Caco-2 (cell line): ENCODE measurements around the gene ZNF773. TPM values are rescaled to one million over a fixed set of nuclear protein-coding genes. Genes with fewer than 3 reads are reported as not detected.
A peak's percentile ranks its signal among the peaks of the same experiment; 100 is the strongest.

ENCODE experiments used
- BruUV-seq: library from RNA; stranded (reverse); fragments of 400-500 nt; replicated peaks from 2 replicates; lab custom pipeline; 2021; lab: Mats Ljungman, UMichigan
- CTCF ChIA-PET: fragments of 300-600 bp; sonication (Branson Sonifier 250); formaldehyde crosslinking; loops from one replicate; lab custom pipeline; 2022; ENCODE audit warnings: antibody characterized with exemption; lab: Charles Lee
- POLR2A ChIA-PET: fragments of 300-600 bp; sonication (Branson Sonifier 250); formaldehyde crosslinking; loops from one replicate; lab custom pipeline; 2022; ENCODE audit warnings: antibody characterized with exemption; lab: Charles Lee
- DNase-seq, 2 experiments: peaks; one replicate each; pipeline versions ENCODE4 v3.0.0 to v3.0.0-alpha.2; 2020 to 2022
- H3K27me3 ChIP-seq: replicated peaks from 2 replicates; pipeline ENCODE4 v1.6.0; 2011; ENCODE audit warnings: low read length; ENCODE audit not compliant: control insufficient read depth, insufficient read depth
- H3K36me3 ChIP-seq: 2 replicates; pipeline ENCODE4 v1.5.1; 2011; ENCODE audit warnings: low read length; ENCODE audit not compliant: control insufficient read depth, insufficient read depth
- H3K4me1 ChIP-seq: fragments of 250-450 bp; sonication (Bioruptor Pico); 2 replicates; pipeline ENCODE4 v1.5.1; 2020; ENCODE audit warnings: mild to moderate bottlenecking
- H3K4me3 ChIP-seq: 2 replicates; pipeline ENCODE4 v1.5.1; 2011; ENCODE audit warnings: low read depth, mild to moderate bottlenecking, control low read depth, low read length
- H3K9me3 ChIP-seq: fragments of 250-450 bp; sonication (Bioruptor Pico); 2 replicates; pipeline ENCODE4 v1.5.1; 2020; ENCODE audit warnings: mild to moderate bottlenecking, moderate library complexity
- H3K27ac Mint-ChIP-seq: one replicate; pipeline ENCODE4 v1.8.0; 2022; ENCODE audit warnings: mixed read lengths; ENCODE audit not compliant: unreplicated experiment
- H3K27me3 Mint-ChIP-seq: one replicate; pipeline ENCODE4 v1.8.0; 2022; ENCODE audit warnings: mixed read lengths; ENCODE audit not compliant: insufficient read depth, unreplicated experiment
- H3K36me3 Mint-ChIP-seq: one replicate; pipeline ENCODE4 v1.8.0; 2022; ENCODE audit warnings: mild to moderate bottlenecking, mixed read lengths; ENCODE audit not compliant: insufficient read depth, unreplicated experiment
- H3K4me1 Mint-ChIP-seq: one replicate; pipeline ENCODE4 v1.8.0; 2022; ENCODE audit warnings: low read depth, mixed read lengths; ENCODE audit not compliant: unreplicated experiment
- H3K4me3 Mint-ChIP-seq: one replicate; pipeline ENCODE4 v1.8.0; 2022; ENCODE audit warnings: mild to moderate bottlenecking, moderate library complexity, mixed read lengths; ENCODE audit not compliant: unreplicated experiment
- H3K9me3 Mint-ChIP-seq: one replicate; pipeline ENCODE4 v1.8.0; 2022; ENCODE audit warnings: mixed read lengths; ENCODE audit not compliant: unreplicated experiment
- intact Hi-C: fragments of 100-400 bp; cut with micrococcal nuclease; formaldehyde crosslinking; loops from one replicate; pipeline ENCODE4 v1.10.0; 2022; ENCODE audit not compliant: unreplicated experiment
- total RNA-seq: library from RNA; stranded (reverse); gene quantifications from 2 replicates; pipeline ENCODE4 v1.2.3, GENCODE V29; 2022
- TF ChIP-seq, protein P1 (sequence below), 2 experiments: fragments of 200-600 bp in 1 of 2; IDR thresholded peaks; 1 replicate in 1 of 2; 2 replicates in 1 of 2; pipeline versions ENCODE4 v1.5.1 to v1.8.0; 2011 to 2022; ENCODE audit warnings: antibody characterized with exemption in 1 of 2, control low read depth in 1 of 2, inconsistent platforms in 1 of 2, low read depth in 1 of 2, low read length in 1 of 2, mild to moderate bottlenecking in 1 of 2, moderate library complexity in 1 of 2; ENCODE audit not compliant: insufficient read depth in 1 of 2, severe bottlenecking in 1 of 2, unreplicated experiment in 1 of 2

ZNF773 gene
- total RNA-seq, 1 experiment from 2014 or later: 7.7 TPM

DNA sequence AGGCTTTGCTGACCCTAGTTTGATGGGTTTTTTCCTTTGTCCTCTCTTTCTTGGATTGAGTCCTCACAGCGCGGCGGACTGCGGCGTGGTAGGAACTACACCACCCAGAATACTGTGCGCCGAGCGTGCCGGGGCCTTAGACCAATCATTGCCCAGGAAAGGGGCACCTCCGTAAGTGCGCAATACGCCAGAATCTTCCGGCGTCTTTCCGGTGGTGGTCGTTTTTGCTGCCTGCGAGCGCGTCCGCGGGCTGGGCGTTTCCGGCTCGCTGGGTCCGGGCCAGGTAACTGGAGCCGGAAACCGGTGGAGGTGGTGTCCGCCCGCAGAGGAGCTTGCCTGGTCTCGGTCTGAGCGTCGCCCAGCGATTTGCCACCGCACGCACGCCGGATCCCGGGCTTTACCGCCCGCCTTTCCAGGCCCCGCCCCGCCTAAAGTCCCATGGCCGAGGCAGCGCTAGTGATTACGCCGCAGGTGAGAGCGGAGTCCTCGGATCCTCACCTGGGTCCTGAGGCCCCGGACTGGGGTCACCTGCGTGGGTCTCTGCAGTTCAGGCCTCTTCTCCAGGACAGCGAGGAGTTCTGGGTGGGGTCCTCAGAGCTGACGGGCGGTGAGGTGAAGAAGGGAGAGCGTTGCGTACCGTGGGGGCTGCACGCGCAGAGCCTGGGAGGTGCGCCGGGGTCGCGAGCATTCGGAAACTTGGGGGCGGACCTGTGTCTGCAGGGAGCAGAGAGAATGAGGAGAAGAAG, 27.6 kb downstream of the ZNF773 start, which contains the start of gene ZNF549:
ZNF549 (plus strand) TSS at position 221 of the 746 bp plus-strand sequence; CDS start at position 439, 218 bp downstream.
- peaks cover 25% of the 10 kb centered on the region for H3K9me3 Mint-ChIP-seq

DNA sequence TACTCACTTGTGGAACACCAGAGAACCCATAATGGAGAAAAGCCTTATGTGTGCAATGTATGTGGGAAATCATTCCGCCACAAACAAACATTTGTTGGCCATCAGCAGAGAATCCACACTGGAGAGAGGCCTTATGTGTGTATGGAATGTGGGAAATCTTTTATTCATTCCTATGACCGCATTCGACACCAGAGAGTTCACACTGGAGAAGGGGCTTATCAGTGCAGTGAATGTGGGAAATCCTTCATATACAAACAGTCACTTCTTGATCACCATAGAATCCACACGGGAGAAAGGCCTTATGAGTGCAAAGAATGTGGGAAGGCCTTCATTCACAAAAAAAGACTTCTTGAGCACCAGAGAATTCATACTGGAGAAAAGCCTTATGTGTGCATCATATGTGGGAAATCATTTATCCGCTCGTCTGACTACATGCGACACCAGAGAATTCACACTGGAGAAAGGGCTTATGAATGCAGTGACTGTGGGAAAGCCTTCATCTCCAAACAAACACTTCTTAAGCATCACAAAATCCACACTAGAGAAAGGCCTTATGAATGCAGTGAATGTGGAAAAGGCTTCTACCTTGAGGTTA, 38.3 kb downstream of the ZNF773 start:
- Mint-ChIP-seq H3K4me3 (no peak overlapping the region), H3K27me3 (no peaks in the 10 kb centered on the region), H3K27ac (no peak overlapping the region), H3K9me3 (peaks cover 73% of the 10 kb centered on the region), H3K4me1 (no peaks in the 10 kb centered on the region), H3K36me3 (peaks cover 66% of the 10 kb centered on the region)
- no peaks in the 10 kb centered on the region for H3K27me3 ChIP-seq
- no peak overlapping the region for H3K4me3 ChIP-seq
- H3K9me3 ChIP-seq: peaks cover 32% of the 10 kb centered on the region
- ChIA-PET CTCF (no interaction called here), POLR2A (no interaction called here)
- intact Hi-C loops: no loop called here
- peaks cover 5% of the 10 kb centered on the region for H3K36me3 ChIP-seq
- BruUV-seq: no TSS peak
- no peak for DNase-seq
- TF ChIP-seq, protein P1, sequence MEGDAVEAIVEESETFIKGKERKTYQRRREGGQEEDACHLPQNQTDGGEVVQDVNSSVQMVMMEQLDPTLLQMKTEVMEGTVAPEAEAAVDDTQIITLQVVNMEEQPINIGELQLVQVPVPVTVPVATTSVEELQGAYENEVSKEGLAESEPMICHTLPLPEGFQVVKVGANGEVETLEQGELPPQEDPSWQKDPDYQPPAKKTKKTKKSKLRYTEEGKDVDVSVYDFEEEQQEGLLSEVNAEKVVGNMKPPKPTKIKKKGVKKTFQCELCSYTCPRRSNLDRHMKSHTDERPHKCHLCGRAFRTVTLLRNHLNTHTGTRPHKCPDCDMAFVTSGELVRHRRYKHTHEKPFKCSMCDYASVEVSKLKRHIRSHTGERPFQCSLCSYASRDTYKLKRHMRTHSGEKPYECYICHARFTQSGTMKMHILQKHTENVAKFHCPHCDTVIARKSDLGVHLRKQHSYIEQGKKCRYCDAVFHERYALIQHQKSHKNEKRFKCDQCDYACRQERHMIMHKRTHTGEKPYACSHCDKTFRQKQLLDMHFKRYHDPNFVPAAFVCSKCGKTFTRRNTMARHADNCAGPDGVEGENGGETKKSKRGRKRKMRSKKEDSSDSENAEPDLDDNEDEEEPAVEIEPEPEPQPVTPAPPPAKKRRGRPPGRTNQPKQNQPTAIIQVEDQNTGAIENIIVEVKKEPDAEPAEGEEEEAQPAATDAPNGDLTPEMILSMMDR (IDR thresholded peaks at IDR 0.05; ENCODE audit: insufficient read depth in 1 of 2, low read depth in 1 of 2, low read length in 1 of 2, severe bottlenecking in 1 of 2, unreplicated experiment in 1 of 2): no peak
- H3K4me1 ChIP-seq: no peaks in the 10 kb centered on the region

More for the DNA sequence above, 27.6 kb downstream of the ZNF773 start, which contains the start of gene ZNF549:
- ChIA-PET POLR2A (interaction anchor here (0.6 kb wide), 1 partner anchor 321 kb away, joined by 6 read pairs; no protein-coding TSS in a partner anchor), CTCF (interaction anchor here (0.6 kb wide), 1 partner anchor 42 kb away, joined by 3 read pairs; no protein-coding TSS in a partner anchor)
- Histone ChIP-seq H3K36me3 (no peaks in the 10 kb centered on the region), H3K4me1 (no peaks in the 10 kb centered on the region), H3K27me3 (no peaks in the 10 kb centered on the region), H3K9me3 (peaks cover 8% of the 10 kb centered on the region; the same call in 1 of the 2 replicates), H3K4me3 (peak within 1 kb of the TSS; percentile 86)
- BruUV-seq: TSS peak; percentile 31
- peak within 1 kb of the TSS; percentile 83 for H3K27ac Mint-ChIP-seq
- H3K27me3 Mint-ChIP-seq: no peaks in the 10 kb centered on the region
- peak; percentile 88 to 91 for DNase-seq
- H3K4me1 Mint-ChIP-seq: peaks cover 8% of the 10 kb centered on the region
- TF ChIP-seq, protein P1 (IDR thresholded peaks at IDR 0.05; ENCODE audit: insufficient read depth in 1 of 2, low read depth in 1 of 2, low read length in 1 of 2, severe bottlenecking in 1 of 2, unreplicated experiment in 1 of 2): no peak
- H3K4me3 Mint-ChIP-seq: peak within 1 kb of the TSS; percentile 87
- intact Hi-C loops: loop anchor here (1.0 kb wide), 1 partner anchor 32 kb away; the partner anchor contains the start of gene ZNF550
- peaks cover 4% of the 10 kb centered on the region for H3K36me3 Mint-ChIP-seq

DNA sequence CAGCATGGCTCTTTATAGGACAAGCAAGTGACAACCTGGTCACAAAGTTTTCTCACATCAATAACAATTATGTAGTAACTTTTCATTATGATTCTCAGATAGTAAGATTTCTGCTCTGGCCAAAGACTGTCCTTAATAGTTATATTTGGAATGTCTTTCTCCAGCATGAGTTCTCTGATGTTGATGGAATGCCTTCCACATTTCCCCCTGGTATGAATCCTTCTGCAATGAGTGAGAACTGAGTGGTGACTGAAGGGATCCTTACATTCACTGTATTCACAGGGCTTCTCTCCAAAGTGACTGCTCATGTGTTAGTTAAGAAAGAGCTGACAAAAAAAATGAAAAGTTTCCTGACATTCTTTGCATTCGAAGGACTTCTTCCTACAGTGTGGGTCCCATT, 46.8 kb downstream of the ZNF773 start:
- Mint-ChIP-seq H3K9me3 (peaks cover 68% of the 10 kb centered on the region), H3K36me3 (peaks cover 74% of the 10 kb centered on the region), H3K4me3 (no peak overlapping the region), H3K27me3 (no peaks in the 10 kb centered on the region), H3K4me1 (no peaks in the 10 kb centered on the region), H3K27ac (no peak overlapping the region)
- no peak overlapping the region for H3K4me3 ChIP-seq
- ChIA-PET POLR2A (no interaction called here), CTCF (no interaction called here)
- peaks cover 37% of the 10 kb centered on the region for H3K9me3 ChIP-seq
- TF ChIP-seq, protein P1 (IDR thresholded peaks at IDR 0.05; ENCODE audit: insufficient read depth in 1 of 2, low read depth in 1 of 2, low read length in 1 of 2, severe bottlenecking in 1 of 2, unreplicated experiment in 1 of 2): no peak
- intact Hi-C loops: no loop called here
- DNase-seq: no peak
- no peaks in the 10 kb centered on the region for H3K4me1 ChIP-seq
- no peaks in the 10 kb centered on the region for H3K27me3 ChIP-seq
- H3K36me3 ChIP-seq: peaks cover 19% of the 10 kb centered on the region
- no TSS peak for BruUV-seq
